GM19025 (cell line): ENCODE data around the gene CIDEC.
"Not testable (repeated sequence)": the region's sequence is repeated elsewhere in the genome, so short reads cannot be mapped to it uniquely, and the experiment has no call there.

Experiments used
- ATAC-seq: cut with Tn5 transposase; IDR thresholded peaks from one replicate; pipeline ENCODE4 v1.9.1; 2021; ENCODE audit warnings: mild to moderate bottlenecking, low read depth, moderate library complexity; ENCODE audit not compliant: unreplicated experiment

The CIDEC gene

DNA sequence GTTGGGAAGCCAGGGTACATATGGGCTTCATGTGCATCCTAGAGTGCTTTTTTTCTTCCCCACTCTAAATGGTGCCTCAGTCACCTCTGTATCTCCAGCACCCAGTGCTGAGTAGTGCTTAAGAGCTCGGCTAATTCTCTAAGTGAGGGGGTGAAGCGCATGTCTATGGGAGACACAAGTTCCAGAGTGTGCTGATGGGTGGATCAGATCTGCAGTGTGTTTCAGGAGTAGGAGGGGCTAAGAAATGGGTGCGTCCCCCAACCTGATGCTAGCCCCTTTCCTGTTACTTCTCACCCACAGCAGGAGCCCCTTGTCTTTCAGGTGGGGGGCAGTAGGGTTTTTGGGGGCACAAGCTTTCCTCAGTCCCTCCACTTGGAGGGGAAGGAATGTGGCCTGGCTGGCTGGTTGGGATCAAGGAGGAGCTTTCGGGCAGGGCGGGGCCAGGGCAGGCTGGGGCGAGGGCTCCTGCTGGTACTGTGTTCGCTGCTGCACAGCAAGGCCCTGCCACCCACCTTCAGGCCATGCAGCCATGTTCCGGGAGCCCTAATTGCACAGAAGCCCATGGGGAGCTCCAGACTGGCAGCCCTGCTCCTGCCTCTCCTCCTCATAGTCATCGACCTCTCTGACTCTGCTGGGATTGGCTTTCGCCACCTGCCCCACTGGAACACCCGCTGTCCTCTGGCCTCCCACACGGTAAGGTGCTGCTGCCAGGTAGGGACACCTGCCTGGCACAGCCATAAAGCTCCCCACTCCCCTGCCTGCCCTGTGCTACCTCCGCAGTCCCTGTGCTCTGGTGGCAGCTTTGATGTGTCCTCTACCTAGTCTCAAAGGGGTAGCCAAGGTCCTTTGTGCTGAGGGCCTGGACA, 22.6 kb upstream of the CIDEC start, which contains the start of gene IL17RE:
Gene IL17RE, plus strand, starts transcription at position 477 of the 866 bp plus-strand sequence. Its CDS starts 85 bp downstream, at position 562.
- ATAC-seq, result no peak

DNA sequence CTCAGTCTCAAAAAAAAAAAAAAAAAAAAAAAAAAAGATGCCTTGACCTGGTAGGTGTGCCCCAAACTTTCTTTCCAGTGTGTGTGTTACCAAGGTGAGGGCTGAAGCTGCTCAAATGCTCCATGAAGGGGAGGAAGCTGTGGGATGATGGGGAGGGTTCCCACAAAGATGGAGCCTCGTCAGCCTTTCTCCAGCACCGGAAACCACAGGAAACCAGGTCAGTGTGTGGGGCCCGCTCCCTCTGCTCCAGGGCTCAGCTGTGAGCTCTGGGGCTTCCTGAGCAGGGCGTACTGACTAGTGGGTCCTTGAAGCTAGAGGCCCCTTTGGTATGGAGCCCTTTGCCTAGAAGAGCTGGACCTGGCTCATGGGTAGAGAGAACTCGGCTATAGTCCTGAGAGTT, 21.9 kb upstream of the CIDEC start:
- ATAC-seq, result no peak

DNA sequence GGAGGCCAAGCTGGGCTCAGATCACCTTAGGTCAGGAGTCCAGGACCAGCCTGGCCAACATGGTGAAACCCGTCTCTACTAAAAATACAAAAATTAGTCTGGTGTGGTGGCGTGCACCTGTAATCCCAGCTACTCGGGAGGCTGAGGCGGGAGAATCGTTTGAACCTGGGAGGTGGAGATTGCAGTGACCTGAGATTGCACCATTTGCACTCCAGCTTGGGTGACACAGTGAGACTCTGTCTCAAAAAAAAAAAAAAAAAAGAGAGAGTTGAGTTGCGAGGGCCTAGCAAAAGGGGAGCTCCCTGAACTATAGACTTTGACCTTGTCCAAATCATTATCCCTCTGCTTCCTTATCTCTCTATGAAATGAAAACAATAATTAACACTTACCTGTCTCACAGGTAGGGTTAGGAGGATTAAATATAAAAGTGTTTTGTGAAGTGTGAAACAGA, 20.9 kb upstream of the CIDEC start:
- not testable (repeated sequence) for ATAC-seq

DNA sequence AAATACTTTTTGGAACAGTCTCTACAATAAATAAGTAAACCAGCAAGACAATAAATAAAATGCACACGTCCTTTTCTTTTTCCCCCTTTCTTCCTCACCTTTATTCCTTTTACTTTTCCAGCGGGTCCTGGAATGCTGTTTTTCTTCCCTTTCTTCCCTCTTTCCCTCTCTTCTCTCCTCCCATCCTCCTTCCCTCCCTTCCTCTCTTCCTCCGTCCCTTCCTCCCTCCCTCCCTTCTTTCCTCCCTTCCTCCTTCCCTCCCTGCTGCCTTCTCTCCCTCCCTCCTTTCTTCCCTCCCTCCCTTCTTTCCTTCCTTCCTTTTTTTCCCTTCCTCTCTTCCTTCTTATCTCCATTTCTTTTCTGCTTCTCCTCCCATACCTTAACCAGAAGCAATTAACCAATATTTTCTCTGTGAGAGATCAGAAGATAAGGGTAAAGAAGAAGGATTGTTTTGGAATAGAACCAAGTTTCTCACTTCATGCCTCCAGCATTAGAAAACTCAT, 19.3 kb upstream of the CIDEC start:
- ATAC-seq, result no peak

DNA sequence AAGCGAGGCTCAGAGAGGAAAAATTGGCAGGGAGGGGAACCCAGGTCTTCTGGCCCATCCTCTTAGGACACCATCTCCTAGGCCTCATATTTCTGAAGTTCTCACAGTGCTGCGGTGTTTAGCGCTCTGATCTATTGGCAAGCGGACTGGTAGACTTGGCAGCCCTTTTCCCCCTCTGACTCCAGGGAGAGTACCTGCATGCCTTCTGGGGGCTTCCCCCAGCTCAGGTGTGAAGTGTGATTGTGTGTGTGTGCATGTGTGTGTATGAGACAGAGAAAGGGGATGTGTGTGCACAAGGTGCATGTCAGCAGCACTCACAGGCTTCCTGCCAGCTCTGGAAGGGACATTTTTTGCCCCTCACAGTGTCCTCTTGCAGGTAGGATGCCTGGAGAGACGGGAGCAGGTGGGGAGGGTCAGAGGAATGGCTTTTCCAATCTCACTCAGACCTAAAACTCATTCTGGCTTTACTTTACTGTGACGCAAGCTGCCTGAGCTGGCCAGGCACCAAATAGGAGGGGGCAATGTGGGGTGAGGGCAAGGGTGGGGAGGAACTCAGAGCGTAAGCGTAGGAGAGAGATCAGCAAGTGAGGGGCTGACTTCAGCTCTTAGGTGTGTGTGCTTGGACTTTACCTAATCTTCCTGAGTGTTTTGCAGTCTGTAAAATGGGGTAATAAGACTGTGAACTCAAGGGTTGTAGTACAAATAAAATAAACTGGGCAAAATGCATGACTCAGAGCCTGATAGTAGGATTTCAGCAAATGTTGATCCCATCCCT, 18.6 kb upstream of the CIDEC start:
- no peak for ATAC-seq

DNA sequence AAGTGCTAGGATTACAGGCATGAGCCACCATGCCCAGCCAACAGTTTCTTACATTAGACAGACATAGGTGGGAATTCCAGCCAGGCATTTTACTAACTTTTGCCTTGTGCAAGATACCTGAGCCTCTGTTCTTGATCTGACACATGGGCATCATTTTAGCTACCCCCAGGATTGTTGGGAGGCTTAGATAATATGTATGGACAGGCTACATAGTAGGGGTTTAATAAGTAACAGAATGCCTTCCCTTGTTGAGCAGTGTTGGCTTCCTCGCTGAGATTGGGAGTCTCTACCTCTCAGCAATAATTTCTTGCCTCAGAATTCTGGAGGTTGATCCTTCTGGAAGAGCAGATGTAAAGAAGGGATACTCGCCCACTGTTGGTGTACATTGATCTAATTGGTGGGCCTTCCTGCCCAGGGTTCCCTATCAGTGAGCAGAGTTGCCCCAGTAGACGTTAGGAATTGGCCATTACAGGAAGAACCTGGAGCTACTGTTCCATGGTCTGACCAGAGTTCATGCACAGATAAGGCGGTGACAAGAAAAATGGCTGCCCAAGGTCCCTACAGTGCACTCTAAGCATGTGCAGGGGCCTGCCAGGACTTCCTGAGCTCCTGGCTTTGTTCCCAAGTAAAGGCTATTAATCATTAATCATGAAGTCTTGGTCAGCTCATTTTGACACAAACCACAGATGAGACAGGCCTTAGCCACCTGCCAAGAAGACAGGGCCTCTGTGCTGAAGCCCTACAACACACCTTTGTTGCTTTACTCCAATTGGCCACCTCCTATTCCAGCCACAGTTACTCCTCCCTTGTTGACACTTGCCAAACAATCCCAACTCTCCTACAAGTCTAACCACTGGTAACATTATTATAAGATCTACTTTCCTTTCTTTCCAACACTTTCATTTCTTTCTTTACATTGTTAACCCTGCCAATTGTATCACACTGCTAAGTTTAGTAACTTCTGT, 17.6 kb upstream of the CIDEC start:
- ATAC-seq, result no peak

DNA sequence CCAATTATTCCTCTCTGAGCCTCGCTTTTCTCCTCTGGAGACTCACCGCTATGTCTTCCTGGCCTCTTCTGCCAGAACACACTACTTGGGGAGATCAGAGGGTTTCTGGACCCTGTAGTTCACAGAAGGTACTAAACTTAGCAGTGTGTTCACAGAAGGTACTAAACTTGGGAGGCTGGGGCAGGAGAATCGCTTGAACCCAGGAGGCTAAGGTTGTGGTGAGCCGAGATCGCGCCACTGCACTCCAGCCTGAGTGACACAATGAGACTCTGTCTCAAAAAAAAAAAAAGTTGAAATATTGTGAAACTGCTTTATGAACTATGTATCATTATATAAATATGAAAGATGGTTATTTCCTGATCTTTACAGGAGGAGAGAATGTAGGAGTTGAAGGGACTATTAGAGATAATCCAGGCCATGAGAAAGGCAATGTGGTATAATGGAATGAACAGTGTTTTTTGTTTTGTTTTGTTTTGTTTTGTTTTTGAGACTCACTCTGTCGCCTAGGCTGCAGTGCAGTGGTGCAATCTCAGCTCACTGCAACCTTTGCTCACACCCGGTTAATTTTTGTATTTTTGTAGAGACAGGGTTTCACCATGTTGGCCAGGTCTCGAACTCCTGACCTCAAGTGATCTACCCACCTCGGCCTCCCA, 16.8 kb upstream of the CIDEC start:
- ATAC-seq, result not testable (repeated sequence)

DNA sequence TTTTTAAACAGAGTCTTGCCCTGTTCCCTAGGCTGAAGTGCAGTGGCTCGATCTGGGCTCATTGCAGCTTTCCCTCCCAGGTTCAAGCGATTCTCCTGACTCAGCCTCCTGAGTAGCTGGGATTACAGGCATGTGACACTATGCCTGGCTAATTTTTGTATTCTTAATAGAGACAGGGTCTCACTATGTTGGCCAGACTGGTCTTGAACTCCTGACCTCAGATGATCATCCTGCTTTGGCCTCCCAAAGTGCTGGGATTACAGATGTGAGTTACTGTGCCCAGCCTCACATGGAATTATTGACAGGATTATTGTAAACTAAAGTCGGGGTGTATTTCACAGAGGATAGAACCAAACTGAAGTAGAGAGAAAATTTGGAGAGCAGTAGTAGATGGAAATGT, 15.7 kb upstream of the CIDEC start:
- ATAC-seq, result not testable (repeated sequence)

DNA sequence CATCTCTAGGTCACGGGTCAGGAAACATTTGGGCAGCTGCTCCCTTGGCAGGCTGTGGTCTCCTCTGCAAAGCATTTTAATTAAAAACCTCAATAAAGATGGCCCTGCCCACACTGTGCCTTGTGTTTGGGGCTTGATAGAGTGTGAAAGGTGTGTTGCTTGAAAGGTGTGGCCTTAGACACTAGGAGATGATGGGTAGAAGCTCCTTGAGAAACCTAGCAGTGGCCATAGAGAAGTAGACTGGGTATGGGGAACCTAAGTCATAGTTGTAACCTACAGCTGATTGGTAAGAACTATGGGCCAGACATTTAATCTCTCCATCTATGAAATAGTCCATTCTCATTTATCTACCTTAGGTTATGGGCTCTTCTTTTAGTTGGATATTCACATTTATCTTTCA, 13.7 kb upstream of the CIDEC start:
- no peak for ATAC-seq

DNA sequence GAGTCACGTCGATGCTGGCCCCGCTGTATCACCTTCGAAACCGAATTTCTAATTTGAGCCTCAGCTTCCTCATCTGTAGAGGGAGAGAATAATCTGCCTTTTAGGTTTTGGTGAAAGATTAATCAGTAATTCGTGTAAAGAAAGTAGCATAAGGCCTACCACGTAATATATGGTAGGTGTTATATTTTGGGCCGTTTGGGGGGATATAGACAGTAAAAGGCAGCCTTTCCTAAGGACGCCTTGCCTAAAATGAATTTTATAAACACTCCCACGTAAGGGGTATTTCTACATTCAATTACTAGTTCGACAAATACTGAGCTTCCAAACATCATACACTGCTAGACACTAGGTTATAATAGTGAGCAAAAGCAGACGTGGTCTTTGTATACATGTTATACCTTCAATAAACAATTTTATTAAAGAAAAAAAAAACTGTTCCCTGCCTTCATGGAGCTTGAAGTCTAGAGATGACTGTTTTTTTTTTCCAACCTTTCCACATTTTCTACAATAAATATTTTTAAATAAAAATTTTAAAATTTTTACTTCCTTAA, 11.1 kb upstream of the CIDEC start:
- no peak for ATAC-seq

DNA sequence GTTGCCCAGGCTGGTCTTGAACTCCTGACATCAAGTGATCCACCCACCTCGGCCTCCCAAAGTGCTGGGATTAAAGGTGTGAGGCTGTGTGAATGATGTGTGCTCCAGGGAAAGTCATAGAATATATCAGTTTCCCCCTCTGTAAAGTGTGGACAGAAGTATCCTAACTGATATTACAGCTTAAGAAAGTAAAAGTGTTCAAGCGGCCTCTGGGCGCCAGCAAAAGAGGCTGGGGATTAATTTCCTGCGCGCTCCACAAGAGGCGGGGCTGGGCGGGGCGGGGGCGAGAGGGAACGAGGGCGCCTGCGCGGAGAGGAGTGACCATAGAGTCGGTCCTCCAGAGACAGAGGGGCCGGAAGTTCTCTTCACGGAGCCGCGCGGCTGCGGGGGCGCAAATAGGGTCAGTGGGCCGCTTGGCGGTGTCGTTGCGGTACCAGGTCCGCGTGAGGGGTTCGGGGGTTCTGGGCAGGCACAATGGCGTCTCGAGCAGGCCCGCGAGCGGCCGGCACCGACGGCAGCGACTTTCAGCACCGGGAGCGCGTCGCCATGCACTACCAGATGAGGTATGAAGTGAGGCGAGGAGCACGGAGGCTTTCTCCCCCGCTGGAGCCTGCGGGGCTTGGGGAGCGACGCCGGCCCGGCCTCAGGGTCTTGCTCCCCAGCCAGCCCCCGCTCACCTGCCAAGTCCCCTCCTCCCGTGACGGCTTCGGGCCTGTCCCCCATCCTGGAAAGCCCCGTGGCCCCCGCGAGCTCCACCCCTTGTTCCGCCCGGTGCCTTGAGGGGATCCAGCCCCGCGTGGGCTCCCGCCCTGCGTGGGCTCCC, 10.4 kb upstream of the CIDEC start, which contains the start of gene JAGN1:
Gene JAGN1, plus strand, starts transcription at position 362 of the 823 bp plus-strand sequence. Its CDS starts 113 bp downstream, at position 475.
- peak; percentile 58 for ATAC-seq

DNA sequence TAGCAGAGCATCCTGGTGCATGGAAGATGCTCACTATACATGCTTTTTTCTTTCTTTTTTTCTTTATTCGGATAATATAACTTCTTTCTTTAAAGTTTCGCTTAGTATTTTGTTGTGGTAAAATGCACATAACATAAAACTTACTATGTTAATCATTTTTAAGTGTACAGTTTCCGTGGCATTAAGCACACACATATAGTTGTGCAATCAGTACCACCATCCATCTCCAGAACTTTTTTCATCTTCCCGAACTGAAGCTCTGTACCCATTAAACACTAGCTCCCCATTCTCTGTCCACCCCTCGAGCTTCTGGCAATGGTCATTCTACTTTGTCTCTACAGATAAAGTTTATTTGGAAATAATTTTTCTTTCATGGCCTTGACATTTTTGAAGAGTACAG, 9.4 kb upstream of the CIDEC start:
- no peak for ATAC-seq

DNA sequence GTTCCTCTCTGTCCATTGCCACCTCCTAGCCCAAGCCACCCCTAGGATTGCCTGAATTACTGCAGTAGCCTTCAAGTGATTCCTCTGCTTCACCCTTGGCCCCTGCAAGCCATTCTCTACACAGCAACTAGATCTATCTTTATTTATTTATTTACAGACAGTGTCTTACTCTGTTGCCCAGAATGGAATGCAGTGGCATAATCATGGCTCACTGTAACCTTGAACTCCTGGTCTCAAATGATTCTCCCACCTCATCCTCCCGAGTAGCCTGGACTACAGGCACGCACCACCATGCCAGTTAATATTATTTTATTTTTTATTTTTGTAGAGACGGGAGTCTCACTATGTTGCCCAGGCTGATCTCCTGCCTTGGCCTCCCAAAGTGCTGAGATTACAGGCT, 8.5 kb upstream of the CIDEC start:
- ATAC-seq, result no peak

DNA sequence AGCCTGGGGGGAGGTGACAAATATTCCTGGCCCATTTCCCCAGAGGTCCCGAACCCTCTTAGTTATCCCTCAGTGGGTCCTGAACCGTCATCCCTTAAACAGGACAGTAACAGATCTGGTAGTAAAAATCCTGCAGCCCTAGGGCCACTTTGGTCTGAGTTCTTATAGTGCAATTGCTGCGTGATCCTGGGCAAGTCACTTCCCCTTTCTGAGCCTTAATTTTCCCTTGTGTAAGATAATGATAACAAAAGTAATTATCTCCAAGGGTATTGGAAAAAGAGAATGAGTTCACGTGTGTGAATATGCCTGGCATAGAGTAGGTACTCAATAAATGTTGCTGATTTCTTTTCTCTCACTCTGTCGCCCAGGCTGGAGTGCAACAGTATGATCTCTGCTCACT, 7.4 kb upstream of the CIDEC start:
- no peak for ATAC-seq

DNA sequence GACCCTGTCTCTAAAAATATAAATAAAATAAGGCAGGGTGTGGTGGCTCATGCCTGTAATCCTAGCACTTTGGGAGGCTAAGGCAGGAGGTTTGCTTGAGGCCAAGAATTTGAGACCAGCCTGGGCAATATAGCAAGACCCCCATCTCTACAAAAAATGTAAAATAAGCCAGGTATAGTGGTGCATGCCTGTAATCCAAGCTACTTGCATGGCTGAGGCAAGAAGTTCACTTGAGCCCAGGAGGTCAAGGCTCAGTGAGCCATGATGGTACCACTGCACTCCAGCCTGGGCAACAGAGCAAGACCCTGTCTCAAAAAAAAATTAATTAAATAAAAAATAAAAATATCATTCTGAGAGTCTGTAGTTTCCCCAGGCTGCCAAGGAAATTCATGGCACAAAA, 6.3 kb upstream of the CIDEC start:
- ATAC-seq, result no peak

DNA sequence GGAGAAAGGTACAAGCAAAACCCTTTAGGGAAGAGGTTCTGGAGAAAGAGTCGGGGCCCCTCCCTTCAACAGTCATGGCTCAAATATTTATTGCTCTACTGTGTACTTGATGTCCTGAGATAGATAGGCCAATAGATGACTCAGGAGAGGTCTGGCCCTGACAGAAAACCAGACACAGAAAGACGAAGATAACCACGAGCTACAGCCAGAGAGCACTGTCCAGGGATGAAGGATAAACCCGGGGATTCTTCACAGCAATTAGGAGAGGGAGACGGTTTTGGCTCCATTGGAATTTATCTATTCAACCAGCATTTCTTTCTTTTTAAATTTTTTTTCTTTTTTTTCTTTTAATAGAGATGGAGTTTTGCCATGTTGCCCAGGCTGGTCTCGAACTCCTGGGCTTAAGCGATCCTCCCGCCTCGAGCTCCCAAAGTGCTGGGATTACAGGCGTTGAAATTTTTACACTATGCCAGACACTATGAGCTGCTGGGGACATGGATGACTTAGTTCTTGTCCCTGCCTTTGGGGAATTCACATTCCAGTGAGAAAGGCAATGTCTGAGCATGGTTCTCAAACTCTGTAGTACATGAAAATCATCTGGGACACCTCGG, 4.6 kb upstream of the CIDEC start:
- no peak for ATAC-seq

DNA sequence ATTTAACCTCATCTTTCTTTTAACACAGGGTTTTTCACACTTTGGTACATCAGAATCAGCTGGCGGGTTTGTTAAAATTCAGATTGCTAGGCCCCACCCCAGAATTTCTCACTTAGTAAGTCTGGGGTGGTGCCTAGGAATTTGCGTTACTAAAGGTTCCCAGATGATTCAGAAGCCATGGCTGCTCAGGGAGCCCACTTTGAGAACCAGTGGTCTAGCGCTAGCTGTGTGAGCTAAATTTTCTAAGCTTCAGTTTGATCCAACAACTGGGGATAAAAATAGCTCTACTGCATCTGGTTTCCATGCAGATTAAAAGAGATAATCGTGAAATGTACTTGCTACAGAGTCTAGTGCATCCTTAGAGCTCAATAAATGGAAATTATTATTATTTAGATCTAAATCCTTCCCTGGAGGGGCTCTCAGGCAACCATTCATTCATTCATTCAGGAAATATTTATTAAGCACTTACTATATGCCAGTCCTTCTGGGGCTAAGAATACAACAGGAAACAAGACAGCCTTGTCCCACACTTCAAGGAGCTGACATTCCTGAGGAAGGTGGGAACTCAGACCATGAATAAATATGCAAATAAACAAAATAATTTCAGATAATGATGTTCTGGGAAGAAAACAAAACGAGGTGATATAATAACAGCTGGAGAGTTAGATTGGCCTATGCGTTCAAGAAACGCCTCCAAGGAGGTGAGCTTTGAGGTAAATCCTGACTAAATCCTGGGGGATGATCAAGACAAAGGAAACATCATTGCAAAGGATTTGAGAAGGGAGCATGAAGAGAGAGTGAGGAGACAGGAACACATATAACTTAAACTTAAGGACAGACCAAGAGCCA, 3.9 kb upstream of the CIDEC start:
- ATAC-seq, result no peak
